IMR-90 (cell line): ENCODE results near the gene STAMBPL1. TPM values are rescaled to one million over a fixed set of nuclear protein-coding genes. Genes with fewer than 3 reads are reported as not detected.
A peak's percentile ranks its signal among the peaks of the same experiment; 100 is the strongest.

ENCODE experiments used
- ATAC-seq: fragments of 200-7000 bp; cut with Tn5 transposase; 2 replicates; pipeline ENCODE4 v1.9.1; 2020; ENCODE audit warnings: low read depth, mild to moderate bottlenecking, moderate library complexity
- BruUV-seq: library from RNA; stranded (reverse); fragments of 400-500 nt; replicated peaks from 2 replicates; lab custom pipeline; 2021; lab: Mats Ljungman, UMichigan
- CTCF ChIA-PET: fragments of 300-600 bp; formaldehyde crosslinking; extraction: SDS; loops from one replicate; lab custom pipeline; 2021; ENCODE audit warnings: antibody characterized with exemption; lab: Yijun Ruan, JAX
- POLR2A ChIA-PET: fragments of 300-600 bp; sonication (Branson Sonifier 250); formaldehyde crosslinking; loops from one replicate; lab custom pipeline; 2022; ENCODE audit warnings: antibody characterized with exemption; ENCODE audit not compliant: unreplicated experiment; lab: Charles Lee
- DNase-seq: peaks from one replicate; pipeline ENCODE4 v3.0.0; 2013
- H2AFZ ChIP-seq: replicated peaks from 2 replicates; pipeline ENCODE3; 2013; ENCODE audit warnings: low read length, mild to moderate bottlenecking; ENCODE audit not compliant: poor library complexity
- H2AK5ac ChIP-seq: 2 replicates; pipeline ENCODE4 v1.6.1; 2013; ENCODE audit warnings: low read depth, low read length, inconsistent platforms
- H2AK9ac ChIP-seq: replicated peaks from 2 replicates; pipeline ENCODE3; 2013; ENCODE audit warnings: mild to moderate bottlenecking, low read depth, low read length, moderate library complexity; ENCODE audit not compliant: poor library complexity
- H2BK120ac ChIP-seq: 2 replicates; pipeline ENCODE4 v1.6.1; 2013; ENCODE audit warnings: low read depth, low read length, inconsistent platforms
- H2BK15ac ChIP-seq: 3 replicates; pipeline ENCODE4 v1.6.1; 2013; ENCODE audit warnings: low read depth, low read length, inconsistent platforms
- H2BK20ac ChIP-seq: 2 replicates; pipeline ENCODE4 v1.6.1; 2013; ENCODE audit warnings: low read depth, mild to moderate bottlenecking, inconsistent platforms, low read length, moderate library complexity
- H2BK5ac ChIP-seq: 2 replicates; pipeline ENCODE4 v1.6.1; 2013; ENCODE audit warnings: mild to moderate bottlenecking, low read depth, low read length, inconsistent platforms; ENCODE audit not compliant: poor library complexity, severe bottlenecking
- H3K14ac ChIP-seq: replicated peaks from 2 replicates; pipeline ENCODE4 v1.6.1; 2013; ENCODE audit warnings: low read depth, low read length, inconsistent platforms
- H3K18ac ChIP-seq: 2 replicates; pipeline ENCODE4 v1.6.1; 2013; ENCODE audit warnings: low read depth, low read length, control low read depth
- H3K23ac ChIP-seq: 2 replicates; pipeline ENCODE4 v1.6.1; 2013; ENCODE audit warnings: low read depth, low read length, inconsistent platforms
- H3K27ac ChIP-seq: 2 replicates; pipeline ENCODE4 v1.5.1; 2013; ENCODE audit warnings: mild to moderate bottlenecking, control low read depth, low read length; ENCODE audit not compliant: insufficient read depth
- H3K27me3 ChIP-seq: 2 replicates; pipeline ENCODE4 v1.6.1; 2013; ENCODE audit warnings: low read length; ENCODE audit not compliant: control insufficient read depth, insufficient read depth
- H3K36me3 ChIP-seq: 2 replicates; pipeline ENCODE4 v1.6.1; 2013; ENCODE audit warnings: low read length, mixed read lengths; ENCODE audit not compliant: control insufficient read depth, insufficient read depth
- H3K4ac ChIP-seq: 2 replicates; pipeline ENCODE4 v1.6.1; 2013; ENCODE audit warnings: low read depth, low read length, inconsistent platforms
- H3K4me1 ChIP-seq: 2 replicates; pipeline ENCODE4 v1.6.1; 2013; ENCODE audit warnings: low read length, mixed read lengths; ENCODE audit not compliant: control insufficient read depth, insufficient read depth
- H3K4me2 ChIP-seq: 2 replicates; pipeline ENCODE4 v1.6.1; 2013; ENCODE audit warnings: low read depth, mild to moderate bottlenecking, control low read depth, low read length, moderate library complexity
- H3K4me3 ChIP-seq: 2 replicates; pipeline ENCODE4 v1.5.1; 2013; ENCODE audit warnings: low read depth, mild to moderate bottlenecking, control low read depth, low read length, moderate library complexity; ENCODE audit not compliant: insufficient read depth
- H3K56ac ChIP-seq: 2 replicates; pipeline ENCODE4 v1.6.1; 2013; ENCODE audit warnings: low read length, inconsistent platforms; ENCODE audit not compliant: insufficient read depth; ENCODE audit errors: extremely low read depth
- H3K79me1 ChIP-seq, 2 experiments: 2 replicates each; pipeline ENCODE4 v1.6.1; 2013; ENCODE audit warnings: low read length in 2 of 2, inconsistent platforms in 1 of 2, low read depth in 1 of 2
- H3K9ac ChIP-seq: 2 replicates; pipeline ENCODE4 v1.6.1; 2013; ENCODE audit warnings: low read depth, low read length, control low read depth
- H3K9me1 ChIP-seq: 2 replicates; pipeline ENCODE4 v1.6.1; 2013; ENCODE audit warnings: low read length, inconsistent platforms; ENCODE audit not compliant: insufficient read depth
- H3K9me3 ChIP-seq: 2 replicates; pipeline ENCODE4 v1.6.1; 2013; ENCODE audit warnings: low read length; ENCODE audit not compliant: control insufficient read depth, insufficient read depth
- H4K20me1 ChIP-seq: 2 replicates; pipeline ENCODE4 v1.6.1; 2013; ENCODE audit warnings: low read length, inconsistent platforms; ENCODE audit not compliant: insufficient read depth
- H4K5ac ChIP-seq: 2 replicates; pipeline ENCODE4 v1.6.1; 2013; ENCODE audit warnings: mild to moderate bottlenecking, low read depth, low read length, control low read depth
- H4K8ac ChIP-seq, 2 experiments: 2 replicates each; pipeline ENCODE4 v1.6.1; 2013; ENCODE audit warnings: low read depth in 2 of 2, low read length in 2 of 2, control low read depth in 1 of 2, inconsistent platforms in 1 of 2
- H4K91ac ChIP-seq: 2 replicates; pipeline ENCODE4 v1.6.1; 2013; ENCODE audit warnings: low read depth, low read length, inconsistent platforms; ENCODE audit not compliant: insufficient read depth
- CEBPB ChIP-seq: IDR thresholded peaks from 2 replicates; pipeline ENCODE4 v1.6.1; 2012; ENCODE audit warnings: low read depth, low read length, improper control_type of control experiment
- FOS ChIP-seq: fragments of 150-350 bp; IDR thresholded peaks from 2 replicates; pipeline ENCODE4 v1.6.1; 2016; ENCODE audit warnings: low read depth, low read length
- MXI1 ChIP-seq: IDR thresholded peaks from 2 replicates; pipeline ENCODE4 v1.6.1; 2012; ENCODE audit warnings: low read depth, mild to moderate bottlenecking, low read length, moderate library complexity, borderline replicate concordance
- WGBS, 2 experiments: methylation state at CpG; one replicate each; pipeline versions ENCODE4 v1.1.5 to v1.1.7; 2013; ENCODE audit warnings: missing lambda C conversion rate in 2 of 2; ENCODE audit not compliant: insufficient read length in 1 of 2; ENCODE audit errors: extremely low coverage in 2 of 2; 5-methylcytosine and 5-hydroxymethylcytosine counted together
- dilution Hi-C: fragments of 300-500 bp; cut with HindIII; formaldehyde crosslinking; loops from one replicate; pipeline ENCODE4 v1.14.3; 2018; ENCODE audit warnings: low sequenced_read_pairs; ENCODE audit not compliant: unreplicated experiment
- in situ Hi-C: fragments of 300-500 bp; cut with MboI; formaldehyde crosslinking; loops from 3 replicates; pipeline ENCODE4 v1.14.3; 2019; ENCODE audit warnings: low sequenced_read_pairs, inconsistent platforms, mixed read lengths
- intact Hi-C: fragments of 100-400 bp; cut with micrococcal nuclease; formaldehyde crosslinking; loops from 2 replicates; pipeline ENCODE4 v1.10.0; 2022
- polyA plus RNA-seq, 3 experiments: library from polyadenylated mRNA; depleted of rRNA; stranded (reverse); fragments of >200 nt; gene quantifications; 2 replicates each; pipeline ENCODE4 v1.2.3, GENCODE V29; 2012; ENCODE audit warnings: low replicate concordance in 1 of 3
- total RNA-seq: library from RNA; depleted of rRNA; stranded (reverse); fragments of >200 nt; gene quantifications from 2 replicates; pipeline ENCODE4 v1.2.3, GENCODE V29; 2012

Gene STAMBPL1
- total and polyA plus RNA-seq, 2 of the 4 experiments (the other 2 are of a cell fraction) = 26.8 to 28.1 TPM

- dilution Hi-C loops (no loop called here), in situ Hi-C loops (no loop called here), intact Hi-C loops (no loop called here)
- Histone ChIP-seq H4K91ac (peak overlapping the region; percentile 58), H4K8ac (peak overlapping the region in 1 of 2 experiments; percentile 80; a peak in 2 of 4 replicates), H3K4me1 (peaks cover 14% of the 10 kb centered on the region), H3K4ac (peak overlapping the region; percentile 18; the same call in 1 of the 2 replicates), H2BK5ac (peak overlapping the region; percentile 3), H3K79me1 (peaks cover 18 to 59% of the 10 kb centered on the region in 2 experiments; a peak in 3 of 4 replicates), H3K14ac (peak overlapping the region; percentile 34; the same call in 1 of the 2 replicates), H2AK5ac (peak overlapping the region; percentile 10; the same call in 1 of the 2 replicates), H2AK9ac (no peak overlapping the region), H3K9me1 (peaks cover 19% of the 10 kb centered on the region), H2BK20ac (peak overlapping the region; percentile 9; the same call in 1 of the 2 replicates), H2AFZ (no peak overlapping the region), H3K56ac (no peak overlapping the region), H3K27ac (peak overlapping the region; percentile 49; the same call in 1 of the 2 replicates), H3K36me3 (peaks cover 23% of the 10 kb centered on the region), H3K18ac (peak overlapping the region; percentile 22; the same call in 1 of the 2 replicates), H3K27me3 (no peaks in the 10 kb centered on the region), H3K4me2 (peak overlapping the region; percentile 33), H3K4me3 (no peak overlapping the region), H3K9me3 (no peaks in the 10 kb centered on the region), H2BK15ac (peak overlapping the region; percentile 30; the same call in 2 of the 3 replicates), H4K20me1 (no peaks in the 10 kb centered on the region), H2BK120ac (peak overlapping the region; percentile 46), H3K9ac (peak overlapping the region; percentile 12; the same call in 1 of the 2 replicates), H4K5ac (peak overlapping the region; percentile 25; the same call in 1 of the 2 replicates), H3K23ac (peak overlapping the region; percentile 67)
- DNase-seq (peak; percentile 37), ATAC-seq (0 out of 2 replicates have a peak, but pooled peaks have one; percentile 19)
- CTCF ChIA-PET = no interaction called here
- POLR2A ChIA-PET = no interaction called here
- BruUV-seq = no TSS peak
- 83% methylated on average over 1 of the region's 9 CpGs; no CpG with 5 or more reads in 1 of the 2 experiments for WGBS, 2 experiments
- TF ChIP-seq MXI1 (no peak), CEBPB (peak; percentile 46), FOS (no peak)
Measured at GRCh38 chr10:88913127-88913526, 33.1 kb downstream of the STAMBPL1 start.
